Measurements from ENCODE around the gene BTD. TPM values are rescaled to one million over a fixed set of nuclear protein-coding genes. Genes with fewer than 3 reads are reported as not detected.

Gene BTD, protein sequence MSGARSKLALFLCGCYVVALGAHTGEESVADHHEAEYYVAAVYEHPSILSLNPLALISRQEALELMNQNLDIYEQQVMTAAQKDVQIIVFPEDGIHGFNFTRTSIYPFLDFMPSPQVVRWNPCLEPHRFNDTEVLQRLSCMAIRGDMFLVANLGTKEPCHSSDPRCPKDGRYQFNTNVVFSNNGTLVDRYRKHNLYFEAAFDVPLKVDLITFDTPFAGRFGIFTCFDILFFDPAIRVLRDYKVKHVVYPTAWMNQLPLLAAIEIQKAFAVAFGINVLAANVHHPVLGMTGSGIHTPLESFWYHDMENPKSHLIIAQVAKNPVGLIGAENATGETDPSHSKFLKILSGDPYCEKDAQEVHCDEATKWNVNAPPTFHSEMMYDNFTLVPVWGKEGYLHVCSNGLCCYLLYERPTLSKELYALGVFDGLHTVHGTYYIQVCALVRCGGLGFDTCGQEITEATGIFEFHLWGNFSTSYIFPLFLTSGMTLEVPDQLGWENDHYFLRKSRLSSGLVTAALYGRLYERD
- 10 to 100 TPM; 21.9 to 24.1 (median 22.3) TPM for polyA plus RNA-seq (ENCODE audit: insufficient read length in 3 of 3)
- long read RNA-seq, donor 1, full-length matches to known transcripts: 4 of 13 reads
- long read RNA-seq, donor 1, partial matches to known transcripts: 9 of 13 reads
- long read RNA-seq, donor 1, other reads (novel, unspliced or antisense): 0 of 13 reads
- long read RNA-seq, donor 2, full-length matches to known transcripts: 9 of 9 reads
- long read RNA-seq, donor 2, partial matches to known transcripts: 0 of 9 reads
- long read RNA-seq, donor 2, other reads (novel, unspliced or antisense): 0 of 9 reads
- long read RNA-seq, donor 3, full-length matches to known transcripts: 18 of 18 reads
- long read RNA-seq, donor 3, partial matches to known transcripts: 0 of 18 reads
- long read RNA-seq, donor 3, other reads (novel, unspliced or antisense): 0 of 18 reads
- long read RNA-seq, donor 4, full-length matches to known transcripts: 6 of 6 reads
- long read RNA-seq, donor 4, partial matches to known transcripts: 0 of 6 reads
- long read RNA-seq, donor 4, other reads (novel, unspliced or antisense): 0 of 6 reads
- long read RNA-seq, donor 5: 0 reads
- long read RNA-seq, donor 6, full-length matches to known transcripts: 10 of 10 reads
- long read RNA-seq, donor 6, partial matches to known transcripts: 0 of 10 reads
- long read RNA-seq, donor 6, other reads (novel, unspliced or antisense): 0 of 10 reads
- long read RNA-seq, donor 7, full-length matches to known transcripts: 7 of 7 reads
- long read RNA-seq, donor 7, partial matches to known transcripts: 0 of 7 reads
- long read RNA-seq, donor 7, other reads (novel, unspliced or antisense): 0 of 7 reads
- long read RNA-seq, donor 8, full-length matches to known transcripts: 14 of 14 reads
- long read RNA-seq, donor 8, partial matches to known transcripts: 0 of 14 reads
- long read RNA-seq, donor 8, other reads (novel, unspliced or antisense): 0 of 14 reads
- long read RNA-seq, donor 9, full-length matches to known transcripts: 7 of 7 reads
- long read RNA-seq, donor 9, partial matches to known transcripts: 0 of 7 reads
- long read RNA-seq, donor 9, other reads (novel, unspliced or antisense): 0 of 7 reads
- long read RNA-seq, donor 10, full-length matches to known transcripts: 14 of 14 reads
- long read RNA-seq, donor 10, partial matches to known transcripts: 0 of 14 reads
- long read RNA-seq, donor 10, other reads (novel, unspliced or antisense): 0 of 14 reads
- long read RNA-seq, donor 11, full-length matches to known transcripts: 10 of 10 reads
- long read RNA-seq, donor 11, partial matches to known transcripts: 0 of 10 reads
- long read RNA-seq, donor 11, other reads (novel, unspliced or antisense): 0 of 10 reads
- long read RNA-seq, donor 12, full-length matches to known transcripts: 3 of 3 reads
- long read RNA-seq, donor 12, partial matches to known transcripts: 0 of 3 reads
- long read RNA-seq, donor 12, other reads (novel, unspliced or antisense): 0 of 3 reads
- long read RNA-seq, donor 13, full-length matches to known transcripts: 10 of 10 reads
- long read RNA-seq, donor 13, partial matches to known transcripts: 0 of 10 reads
- long read RNA-seq, donor 13, other reads (novel, unspliced or antisense): 0 of 10 reads
- long read RNA-seq, donor 14, full-length matches to known transcripts: 7 of 7 reads
- long read RNA-seq, donor 14, partial matches to known transcripts: 0 of 7 reads
- long read RNA-seq, donor 14, other reads (novel, unspliced or antisense): 0 of 7 reads
- long read RNA-seq, donor 15, full-length matches to known transcripts: 6 of 6 reads
- long read RNA-seq, donor 15, partial matches to known transcripts: 0 of 6 reads
- long read RNA-seq, donor 15, other reads (novel, unspliced or antisense): 0 of 6 reads
- long read RNA-seq, donor 16, full-length matches to known transcripts: 21 of 21 reads
- long read RNA-seq, donor 16, partial matches to known transcripts: 0 of 21 reads
- long read RNA-seq, donor 16, other reads (novel, unspliced or antisense): 0 of 21 reads

DNA sequence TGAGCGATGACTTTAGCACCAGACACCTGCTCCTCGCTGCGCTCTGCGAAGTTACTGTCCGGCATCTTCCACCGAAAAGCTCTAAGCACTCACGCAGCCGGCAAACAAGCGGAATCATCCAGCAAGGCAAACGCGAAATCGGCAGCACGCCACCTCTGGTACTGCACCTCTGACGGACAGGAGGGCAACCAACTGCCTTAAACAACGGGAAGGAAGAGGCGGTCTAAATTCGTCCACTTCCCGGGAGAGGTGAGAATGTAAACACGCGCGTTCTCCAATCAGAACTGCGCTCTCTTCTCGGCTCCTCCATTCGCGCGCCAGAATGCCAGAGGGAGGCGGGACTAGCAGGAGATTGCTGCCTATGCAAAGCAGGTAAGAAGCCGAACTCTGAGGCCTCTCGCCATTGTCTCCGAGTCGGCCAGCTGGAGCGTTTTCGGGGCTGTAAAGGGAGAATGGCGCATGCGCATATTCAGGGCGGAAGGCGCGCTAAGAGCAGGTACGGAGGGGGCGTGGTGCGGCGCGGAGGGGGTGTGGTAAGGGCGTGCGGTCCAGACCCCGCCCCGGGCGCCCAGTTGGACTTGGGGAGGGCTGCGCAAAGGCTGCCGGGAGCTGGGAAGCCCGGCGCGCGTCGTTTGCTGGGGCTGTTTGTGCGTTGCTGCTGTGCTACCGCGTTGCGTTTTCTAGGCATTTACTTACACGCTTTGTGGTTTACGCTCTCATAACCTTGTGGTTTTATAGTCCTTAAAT lies at the start of gene BTD, which contains the start of gene HACL1:
Gene BTD, plus strand, starts transcription at position 347 of the 747 bp plus-strand sequence. CDS start 33,695 bp downstream, outside the sequence.
Gene HACL1, minus strand, starts transcription at position 171 of the 747 bp plus-strand sequence. Its CDS starts 106 bp downstream, at position 65.
- DNase-seq (ENCODE audit: extremely low read depth in 1 of 11, low read depth in 9 of 11, low spot score in 4 of 11): peak; percentile 97 to 99 (median 99)

DNA sequence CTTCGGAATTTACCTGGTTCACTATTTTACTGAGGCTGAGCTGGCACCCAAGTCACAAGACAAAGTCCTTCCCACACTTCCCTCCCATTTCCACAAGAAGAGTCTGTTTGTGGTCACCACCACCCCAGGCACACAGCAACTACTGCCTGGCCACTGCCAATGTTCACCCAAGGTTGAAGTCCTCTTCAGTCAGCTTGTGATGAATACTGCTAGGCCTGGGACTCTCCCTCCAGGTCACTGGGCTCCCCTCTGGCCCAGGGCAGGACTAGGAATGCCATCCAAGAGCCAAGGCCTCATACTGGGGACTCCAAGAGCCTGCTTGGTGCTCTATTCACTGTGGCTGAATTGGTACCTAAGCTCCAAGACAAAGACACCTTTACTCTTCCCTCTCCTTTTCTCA lies 49.6 kb upstream of the BTD start:
- DNase-seq (ENCODE audit: extremely low read depth in 1 of 11, low read depth in 9 of 11, low spot score in 4 of 11): no peak

DNA sequence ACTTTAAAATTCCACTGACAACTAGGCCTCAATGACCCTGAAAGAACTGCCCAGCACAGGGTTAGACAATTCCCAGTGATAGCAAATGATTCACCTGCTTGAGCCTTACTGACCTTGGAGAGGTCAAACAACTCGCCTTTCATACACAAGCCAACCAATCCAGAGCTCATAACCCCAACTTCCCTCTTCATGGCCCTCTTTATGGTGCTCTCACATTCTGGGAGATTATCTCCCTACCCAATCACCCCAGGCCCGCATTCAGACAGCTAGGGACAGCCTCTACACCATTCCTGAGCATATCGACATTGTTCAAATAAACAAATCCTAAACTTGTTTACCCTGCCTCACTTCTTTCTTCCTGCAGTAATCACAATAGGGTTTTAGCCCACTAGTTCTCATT lies 47.8 kb upstream of the BTD start:
- no peak for DNase-seq (ENCODE audit: extremely low read depth in 1 of 11, low read depth in 9 of 11, low spot score in 4 of 11)

DNA sequence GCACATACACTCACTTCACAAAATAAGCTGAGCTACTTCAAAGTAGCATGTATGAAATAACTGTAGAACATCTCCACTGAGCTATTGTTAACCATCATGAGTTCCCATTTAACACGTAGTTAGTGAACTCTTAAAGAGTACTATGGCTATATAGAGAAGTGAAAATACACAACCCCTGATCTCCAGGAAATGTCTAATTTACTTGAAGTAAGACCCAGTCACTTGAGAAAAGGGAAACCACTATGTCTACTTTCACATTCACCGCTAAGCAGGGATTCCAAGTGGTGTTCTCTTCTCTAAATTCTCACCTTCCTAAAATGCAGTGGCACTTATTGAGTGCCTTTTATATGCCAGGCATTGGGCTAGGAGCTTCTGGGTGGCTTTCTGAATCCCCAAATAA lies 45.0 kb upstream of the BTD start:
- DNase-seq (ENCODE audit: extremely low read depth in 1 of 11, low read depth in 9 of 11, low spot score in 4 of 11): no peak

DNA sequence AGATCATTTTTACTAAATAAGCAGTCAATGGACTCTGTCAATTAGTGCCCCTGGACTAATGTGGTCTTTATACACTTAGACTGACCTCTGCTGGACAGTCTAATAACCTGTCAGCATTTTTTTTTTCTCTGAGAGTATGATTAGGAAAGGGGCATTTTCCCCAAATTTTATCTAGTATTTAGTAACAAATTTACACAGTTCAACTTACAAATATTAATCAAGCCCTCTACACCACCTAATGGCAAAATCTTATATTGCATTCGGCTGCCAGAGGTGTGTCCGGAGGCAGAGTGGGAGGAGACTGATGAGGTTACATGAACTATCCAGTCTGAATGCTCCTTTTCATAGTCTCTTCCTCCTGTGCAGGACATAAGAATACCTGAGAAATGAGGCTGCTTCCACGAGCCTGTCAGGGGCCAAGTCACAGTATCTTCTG lies 44.0 kb upstream of the BTD start:
- DNase-seq (ENCODE audit: extremely low read depth in 1 of 11, low read depth in 9 of 11, low spot score in 4 of 11): peak in 10 of 11 donors; percentile 13 to 55 (median 38)

DNA sequence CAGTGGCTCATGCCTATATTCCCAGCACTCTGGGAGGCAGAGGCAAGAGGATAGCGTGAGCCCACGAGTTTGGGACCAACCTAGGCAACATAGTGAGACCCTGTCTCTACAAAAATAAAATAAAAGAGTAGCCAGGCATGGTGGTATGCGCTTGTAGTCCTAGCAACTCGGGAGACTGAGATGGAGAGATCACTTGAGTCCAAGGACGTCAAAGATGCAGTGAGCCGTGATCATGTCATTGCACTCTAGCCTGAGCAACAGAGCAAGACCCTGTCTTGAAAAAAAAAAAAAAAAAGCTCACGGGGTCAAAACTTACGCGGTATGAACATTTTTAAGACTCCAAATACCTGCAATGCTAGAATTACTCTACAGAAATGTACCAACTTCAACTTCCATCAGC lies 43.0 kb upstream of the BTD start:
- no peak for DNase-seq (ENCODE audit: extremely low read depth in 1 of 11, low read depth in 9 of 11, low spot score in 4 of 11)

DNA sequence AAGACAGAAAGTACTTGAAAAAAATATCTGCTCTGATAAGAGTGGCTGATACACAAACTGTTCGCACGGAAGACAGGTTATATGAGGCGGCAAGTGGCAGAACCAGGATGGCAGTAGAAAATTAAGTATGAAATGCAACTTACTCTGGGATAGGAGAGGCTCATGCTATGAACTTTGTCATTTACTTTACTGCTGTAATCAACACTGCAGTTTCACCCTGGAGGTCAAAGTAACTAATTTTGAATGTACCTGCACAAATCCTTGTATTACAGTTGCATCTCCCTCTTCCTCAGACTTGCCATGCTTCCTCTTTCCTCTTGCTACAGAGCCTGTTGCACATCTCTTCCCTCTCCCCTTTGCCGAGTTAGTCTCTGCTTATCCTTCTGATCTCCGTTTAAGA lies 39.0 kb upstream of the BTD start:
- DNase-seq (ENCODE audit: extremely low read depth in 1 of 11, low read depth in 9 of 11, low spot score in 4 of 11): no peak

DNA sequence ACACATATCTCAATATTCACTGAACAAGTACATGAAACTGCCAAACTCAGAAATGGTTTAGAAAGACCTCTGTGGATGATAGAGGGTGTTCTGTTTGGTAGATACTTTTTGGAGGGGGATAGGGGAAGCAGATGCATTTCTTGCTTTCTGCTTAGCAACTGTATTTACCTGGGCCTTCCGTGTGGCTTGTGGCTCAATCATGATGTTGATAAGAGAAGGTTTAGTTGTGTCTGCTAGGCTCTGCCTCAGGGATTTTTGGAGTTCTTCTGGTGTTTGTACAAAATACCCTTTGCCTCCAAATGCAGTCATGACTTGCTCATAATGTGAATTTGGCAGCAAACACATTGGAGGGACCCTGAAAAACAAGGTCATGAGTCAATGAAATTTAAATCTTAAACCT lies 38.4 kb upstream of the BTD start:
- no peak for DNase-seq (ENCODE audit: extremely low read depth in 1 of 11, low read depth in 9 of 11, low spot score in 4 of 11)

DNA sequence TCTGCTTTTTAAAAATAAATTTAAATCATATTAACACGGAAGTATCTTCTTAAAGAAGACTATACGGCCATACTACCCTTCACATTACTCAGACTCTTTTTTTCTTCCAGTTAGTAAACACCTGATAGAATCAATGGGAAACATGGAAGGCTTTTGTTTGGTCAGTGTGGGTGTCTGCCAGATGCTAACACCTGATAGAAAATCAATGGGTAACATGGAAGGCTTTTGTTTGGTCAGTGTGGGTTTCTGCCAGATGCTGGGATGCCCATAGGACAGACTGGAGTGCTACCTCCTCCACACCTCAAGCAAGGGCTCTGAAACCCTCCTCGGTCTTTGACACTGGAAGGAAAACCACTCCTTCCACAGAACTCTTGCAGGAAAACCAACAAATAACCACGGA lies 29.4 kb upstream of the BTD start:
- no peak for DNase-seq (ENCODE audit: extremely low read depth in 1 of 11, low read depth in 9 of 11, low spot score in 4 of 11)

DNA sequence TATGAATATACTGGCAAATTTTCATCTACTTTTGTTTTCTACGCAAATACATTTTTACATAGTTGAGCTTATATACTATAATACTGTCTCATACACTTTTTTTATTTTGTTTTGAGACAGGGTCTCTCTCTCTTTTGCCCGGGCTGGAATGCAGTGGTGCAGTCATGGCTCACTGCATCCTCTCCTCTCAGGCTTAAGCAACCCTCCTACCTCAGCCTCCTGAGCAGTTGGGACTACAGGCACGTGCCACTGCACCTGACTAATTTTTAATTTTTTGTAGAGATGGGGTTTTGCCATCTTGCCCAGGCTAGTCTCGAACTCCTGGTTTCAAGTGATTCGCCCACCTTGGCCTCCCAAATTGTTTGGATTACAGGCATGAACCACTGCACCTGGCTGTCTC lies 26.1 kb upstream of the BTD start:
- DNase-seq (ENCODE audit: extremely low read depth in 1 of 11, low read depth in 9 of 11, low spot score in 4 of 11): no peak

DNA sequence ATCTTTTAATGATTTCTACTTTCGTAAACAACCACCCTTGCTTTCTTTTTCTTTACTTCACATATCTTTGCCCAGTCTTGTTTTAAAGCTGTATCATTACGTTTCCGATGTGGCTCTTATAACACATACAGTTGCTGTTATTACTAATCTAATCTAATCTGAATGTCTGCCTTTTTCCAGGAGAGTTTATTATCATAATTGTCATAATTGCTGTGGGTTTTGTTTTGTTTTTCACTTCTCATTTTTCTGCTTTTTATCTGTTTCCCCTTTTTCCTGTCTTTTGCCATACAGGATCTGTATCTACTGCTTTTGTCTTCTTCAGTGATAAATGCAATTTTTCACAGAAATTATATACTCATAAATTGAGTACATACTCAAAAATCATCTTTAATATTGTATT lies 25.1 kb upstream of the BTD start:
- no peak for DNase-seq (ENCODE audit: extremely low read depth in 1 of 11, low read depth in 9 of 11, low spot score in 4 of 11)

DNA sequence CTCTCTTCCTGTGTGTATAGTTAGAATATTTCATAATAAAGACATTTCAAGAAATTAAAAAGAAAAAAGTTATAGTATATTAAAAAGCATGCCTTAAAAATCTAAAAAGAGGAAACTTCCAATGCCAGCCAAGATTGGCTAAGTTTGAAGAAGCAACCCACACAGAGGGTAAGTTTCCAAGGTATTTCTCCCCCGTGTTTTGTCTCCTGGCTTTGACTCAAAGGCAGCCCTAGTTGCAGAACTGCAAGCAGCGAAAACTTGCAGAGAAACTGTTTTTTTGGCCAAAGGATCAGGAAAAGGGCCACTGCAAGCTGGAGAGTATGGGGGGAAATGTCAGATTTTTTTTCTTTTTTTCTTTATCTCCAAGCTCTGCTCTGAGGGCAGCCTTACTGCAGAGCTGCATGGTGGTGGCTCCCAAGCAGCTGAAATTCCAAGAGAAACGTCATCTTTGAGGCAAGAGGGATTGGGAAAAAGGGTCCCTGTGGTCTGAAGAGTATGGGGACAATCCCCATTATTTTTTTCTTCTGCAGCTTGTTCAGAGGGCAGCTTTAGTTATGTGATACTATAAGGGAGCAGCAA lies 23.2 kb upstream of the BTD start:
- no peak for DNase-seq (ENCODE audit: extremely low read depth in 1 of 11, low read depth in 9 of 11, low spot score in 4 of 11)

DNA sequence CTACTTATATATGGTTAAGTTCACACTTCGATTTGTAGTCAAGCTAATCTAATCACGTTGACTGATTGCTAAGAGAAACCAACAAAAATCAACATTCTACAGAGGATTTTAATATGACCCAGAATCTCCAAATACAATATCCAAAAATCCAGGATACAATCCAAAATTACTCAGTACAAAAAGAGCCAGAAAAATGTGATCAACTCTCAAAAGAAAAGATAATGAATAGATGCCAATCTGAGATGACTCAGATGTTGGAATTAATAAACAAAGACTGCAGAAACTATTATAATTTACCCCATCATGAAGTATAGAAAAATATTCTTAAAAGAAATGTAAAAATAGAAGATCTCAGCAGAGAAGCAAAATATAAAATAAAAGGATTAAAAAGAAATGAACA lies 22.5 kb upstream of the BTD start:
- no peak for DNase-seq (ENCODE audit: extremely low read depth in 1 of 11, low read depth in 9 of 11, low spot score in 4 of 11)

DNA sequence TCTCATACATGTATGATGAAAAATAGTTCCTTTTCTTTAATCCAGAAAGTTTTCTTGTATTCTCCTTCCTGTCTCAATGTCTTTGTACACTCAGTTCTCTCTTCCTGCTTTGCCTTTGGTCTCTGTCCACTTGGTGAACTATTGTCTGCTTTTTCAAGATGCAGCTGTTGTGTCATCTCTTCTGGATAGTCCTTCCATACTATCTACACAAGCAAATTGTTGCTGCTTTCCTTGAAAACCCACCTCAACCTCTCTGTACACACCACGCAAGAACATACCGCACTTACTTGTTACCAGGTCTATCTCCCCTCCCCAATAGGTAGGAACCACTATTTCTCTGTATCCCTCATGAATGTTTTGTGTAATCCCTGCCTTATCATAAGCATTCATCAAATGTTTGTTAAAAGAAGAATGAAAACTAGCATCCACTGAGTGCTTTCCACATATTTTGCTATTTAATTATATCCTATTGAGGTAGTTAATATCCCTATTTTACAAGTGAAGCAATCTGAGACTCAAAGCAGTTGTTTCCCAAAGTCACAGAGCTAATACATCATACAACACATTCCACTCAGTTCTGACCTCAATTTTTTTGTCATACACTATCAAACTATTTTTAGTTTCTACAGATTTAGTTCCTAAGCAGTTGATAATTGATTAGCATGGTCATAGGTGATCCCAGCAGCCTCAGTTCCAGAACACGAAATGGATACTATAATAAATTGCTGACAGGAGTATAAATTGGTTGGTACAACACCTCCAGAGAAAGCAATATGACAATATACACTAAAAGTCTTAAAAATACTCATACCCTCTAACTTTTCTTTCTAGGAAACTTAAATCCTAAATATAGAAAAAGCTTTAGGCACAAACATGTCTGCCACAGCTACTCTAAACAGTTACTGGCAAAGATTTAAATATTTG lies 19.8 kb upstream of the BTD start:
- no peak for DNase-seq (ENCODE audit: extremely low read depth in 1 of 11, low read depth in 9 of 11, low spot score in 4 of 11)
